GM18873 (cell line): Measurements from ENCODE around the gene MORN1.

ENCODE experiments used
- ATAC-seq: cut with Tn5 transposase; IDR thresholded peaks from one replicate; pipeline ENCODE4 v1.9.1; 2021; ENCODE audit warnings: mild to moderate bottlenecking, moderate library complexity, moderate number of reproducible peaks; ENCODE audit not compliant: unreplicated experiment, low FRiP score

MORN1 gene

GRCh38 chr1:2312160-2312514, 79.2 kb downstream of the MORN1 start:
- no peak for ATAC-seq

- no peak for ATAC-seq
Observed at GRCh38 chr1:2311184-2312032, 79.9 kb downstream of the MORN1 start.

- no peak for ATAC-seq
Observed at GRCh38 chr1:2310332-2311183, 80.8 kb downstream of the MORN1 start.

- ATAC-seq: no peak
Observed at GRCh38 chr1:2308844-2309243, 82.5 kb downstream of the MORN1 start.

- no peak for ATAC-seq
Observed at GRCh38 chr1:2307972-2308371, 83.4 kb downstream of the MORN1 start.

- ATAC-seq: no peak
Observed at GRCh38 chr1:2307064-2307605, 84.2 kb downstream of the MORN1 start.

GRCh38 chr1:2306151-2306978, 85.0 kb downstream of the MORN1 start:
- no peak for ATAC-seq

- ATAC-seq: no peak
Observed at GRCh38 chr1:2304921-2305681, 86.3 kb downstream of the MORN1 start.

- ATAC-seq: no peak
Observed at GRCh38 chr1:2304282-2304681, 87.1 kb downstream of the MORN1 start.

GRCh38 chr1:2303781-2304180, 87.6 kb downstream of the MORN1 start:
- no peak for ATAC-seq

- no peak for ATAC-seq
Observed at GRCh38 chr1:2303016-2303775, 88.2 kb downstream of the MORN1 start.

- ATAC-seq: no peak
Observed at GRCh38 chr1:2302292-2302925, 88.9 kb downstream of the MORN1 start.

- no peak for ATAC-seq
Observed at GRCh38 chr1:2301607-2302291, 89.6 kb downstream of the MORN1 start.

- ATAC-seq: peak; percentile 67
Observed at GRCh38 chr1:2300851-2301606, 90.3 kb downstream of the MORN1 start.

GRCh38 chr1:2300004-2300771, 91.2 kb downstream of the MORN1 start:
- ATAC-seq: peak; percentile 55

- no peak for ATAC-seq
Observed at GRCh38 chr1:2299131-2299627, 92.2 kb downstream of the MORN1 start.
